ENCODE measurements around the gene MMS19. TPM values are rescaled to one million over a fixed set of nuclear protein-coding genes. Genes with fewer than 3 reads are reported as not detected.

MMS19 gene
- total and polyA plus RNA-seq, 10 donors = 53.5 to 101 (median 60.6) TPM

- intact Hi-C loops (cut with DNase I; ENCODE audit: low total_unique reads) = no loop called here
- TF ChIP-seq POLR2A (IDR thresholded peaks at IDR 0.05) (no peak), CTCF (IDR thresholded peaks at IDR 0.05 in 8 of 11, conservative IDR thresholded peaks at IDR 0.05 in 3 of 11) (no peak), POLR2AphosphoS5 (IDR thresholded peaks at IDR 0.05) (no peak)
- Histone ChIP-seq H3K9me3 (no peaks in the 10 kb centered on the region), H3K4me3 (no peak overlapping the region), H3K27me3 (replicated peaks in 1 of 7) (no peaks in the 10 kb centered on the region), H3K36me3 (no peaks in the 10 kb centered on the region), H3K4me1 (peaks cover 10 to 63% (median 23%) of the 10 kb centered on the region in 6 donors), H3K27ac (peak overlapping the region in 4 of 8 donors; percentile 15 to 91 (median 41))
- WGBS, 5 donors = 50 to 78% (median 63%) methylated on average over 4 of the region's 4 CpGs
- no peak for DNase-seq
Observed at GRCh38 chr10:97411406-97411805, 86.8 kb downstream of the MMS19 start.

- 33 to 77% (median 47%) methylated on average over 10 of the region's 10 CpGs for WGBS, 5 donors
- intact Hi-C loops (cut with DNase I; ENCODE audit: low total_unique reads) = no loop called here
- peaks cover 10 to 63% (median 22%) of the 10 kb centered on the region in 6 donors for H3K4me1 ChIP-seq
- no peaks in the 10 kb centered on the region for H3K27me3 ChIP-seq (replicated peaks in 1 of 7)
- H3K9me3 ChIP-seq = no peaks in the 10 kb centered on the region
- no peaks in the 10 kb centered on the region for H3K36me3 ChIP-seq
- peak overlapping the region in 1 of 8 donors; percentile 61 for H3K4me3 ChIP-seq
- H3K27ac ChIP-seq = peak overlapping the region; percentile 40 to 91 (median 88)
- peak in 2 of 3 donors; percentile 12 to 47 for TF ChIP-seq POLR2AphosphoS5 (IDR thresholded peaks at IDR 0.05)
- TF ChIP-seq POLR2A (IDR thresholded peaks at IDR 0.05) = no peak
- DNase-seq = no peak
Observed at GRCh38 chr10:97408496-97408992, 89.7 kb downstream of the MMS19 start.

Small RNA genes within 50 kb of the gene (small RNA-seq; reads per million reads assigned to genes)
- gene RF00019 = 0 reads per million in 4 donors

Other genes with a start within 250 kb of the MMS19 start
- 10 to 100 TPM; 17.5 to 35.3 (median 27.5) TPM for gene ARHGAP19, start 205.8 kb downstream of the MMS19 start, total RNA-seq
- 1 to 10 TPM; 3.1 to 7.4 (median 5.1) TPM for gene ARHGAP19, start 205.8 kb downstream of the MMS19 start, polyA plus RNA-seq
- 10 to 100 TPM; 13.3 to 27.2 (median 21.5) TPM for gene FRAT1, start 179.2 kb downstream of the MMS19 start, total RNA-seq
- gene FRAT1, start 179.2 kb downstream of the MMS19 start, polyA plus RNA-seq = 1 to 10 TPM; 6.0 to 7.8 (median 7.7) TPM
- gene FRAT2, start 163.7 kb downstream of the MMS19 start, total RNA-seq = 10 to 100 TPM; 28.3 to 75.6 (median 46.3) TPM
- 10 to 100 TPM; 12.3 to 19.9 (median 14.3) TPM for gene FRAT2, start 163.7 kb downstream of the MMS19 start, polyA plus RNA-seq
- gene RRP12, start 97.1 kb downstream of the MMS19 start, total RNA-seq = 10 to 100 TPM; 13.4 to 51.4 (median 24.6) TPM
- gene RRP12, start 97.1 kb downstream of the MMS19 start, polyA plus RNA-seq = 10 to 100 TPM; 12.3 to 30.3 (median 25.1) TPM
- 100 to 1,000 TPM; 144 to 235 (median 197) TPM for gene PGAM1, start 72.2 kb downstream of the MMS19 start, total RNA-seq
- gene PGAM1, start 72.2 kb downstream of the MMS19 start, polyA plus RNA-seq = 100 to 1,000 TPM in 1 of 3 donors, 10 to 100 TPM in 2; 51.4 to 146 (median 98.8) TPM
- gene EXOSC1, start 52.4 kb downstream of the MMS19 start, total RNA-seq = 10 to 100 TPM; 28.7 to 38.2 (median 33.8) TPM
- gene EXOSC1, start 52.4 kb downstream of the MMS19 start, polyA plus RNA-seq = 10 to 100 TPM; 42.1 to 50.5 (median 49.4) TPM
- gene ZDHHC16, start 52.2 kb downstream of the MMS19 start, total RNA-seq = 10 to 100 TPM; 23.6 to 26.1 (median 25.1) TPM
- 10 to 100 TPM; 14.0 to 20.1 (median 15.7) TPM for gene ZDHHC16, start 52.2 kb downstream of the MMS19 start, polyA plus RNA-seq
- gene UBTD1, start 502 bp upstream of the MMS19 start, total RNA-seq = 10 to 100 TPM in 6 of 7 donors, 1 to 10 TPM in 1; 8.0 to 17.6 (median 12.1) TPM
- gene UBTD1, start 502 bp upstream of the MMS19 start, polyA plus RNA-seq = 10 to 100 TPM in 1 of 3 donors, 1 to 10 TPM in 2; 4.5 to 11.5 (median 6.8) TPM
- not detected for gene ANKRD2, start 74.4 kb upstream of the MMS19 start, total RNA-seq
- gene ANKRD2, start 74.4 kb upstream of the MMS19 start, polyA plus RNA-seq = under 1 TPM; 0.10 to 0.52 (median 0.18) TPM
- under 1 TPM in 2 of 7 donors, not detected in 5; 0.19 to 0.32 TPM for gene HOGA1, start 86.0 kb upstream of the MMS19 start, total RNA-seq
- under 1 TPM; 0.11 to 0.42 (median 0.15) TPM for gene HOGA1, start 86.0 kb upstream of the MMS19 start, polyA plus RNA-seq
- gene C10orf62, start 91.3 kb upstream of the MMS19 start, total RNA-seq = not detected
- gene C10orf62, start 91.3 kb upstream of the MMS19 start, polyA plus RNA-seq = not detected
- 1 to 10 TPM; 1.6 to 5.0 (median 2.8) TPM for gene MORN4, start 135.1 kb upstream of the MMS19 start, total RNA-seq
- 1 to 10 TPM; 2.0 to 2.8 (median 2.6) TPM for gene MORN4, start 135.1 kb upstream of the MMS19 start, polyA plus RNA-seq
- gene PI4K2A, start 142.2 kb upstream of the MMS19 start, total RNA-seq = 10 to 100 TPM; 19.1 to 28.7 (median 23.4) TPM
- gene PI4K2A, start 142.2 kb upstream of the MMS19 start, polyA plus RNA-seq = 10 to 100 TPM in 1 of 3 donors, 1 to 10 TPM in 2; 7.1 to 14.3 (median 7.5) TPM
- gene AVPI1, start 188.8 kb upstream of the MMS19 start, total RNA-seq = 10 to 100 TPM in 6 of 7 donors, 1 to 10 TPM in 1; 4.8 to 35.8 (median 16.0) TPM
- 10 to 100 TPM in 1 of 3 donors, 1 to 10 TPM in 2; 4.0 to 12.2 (median 6.2) TPM for gene AVPI1, start 188.8 kb upstream of the MMS19 start, polyA plus RNA-seq
- gene MARVELD1, start 215.3 kb upstream of the MMS19 start, total RNA-seq = 10 to 100 TPM; 11.0 to 24.6 (median 17.2) TPM
- gene MARVELD1, start 215.3 kb upstream of the MMS19 start, polyA plus RNA-seq = 1 to 10 TPM; 3.7 to 7.8 (median 6.4) TPM
- gene ZFYVE27, start 238.7 kb upstream of the MMS19 start, total RNA-seq = 10 to 100 TPM; 29.2 to 42.2 (median 34.1) TPM
- gene ZFYVE27, start 238.7 kb upstream of the MMS19 start, polyA plus RNA-seq = 10 to 100 TPM; 16.8 to 24.7 (median 17.5) TPM